NT2/D1 (cell line): ENCODE measurements around the gene LZTR1.

Experiments used
- YY1 ChIP-seq: IDR thresholded peaks from 2 replicates; pipeline ENCODE4 v1.6.1; 2011; ENCODE audit not compliant: insufficient read length, insufficient read depth
- ZNF274 ChIP-seq: IDR thresholded peaks from 2 replicates; pipeline ENCODE4 v1.6.1; 2011; ENCODE audit warnings: mild to moderate bottlenecking, low read depth, low read length

DNA sequence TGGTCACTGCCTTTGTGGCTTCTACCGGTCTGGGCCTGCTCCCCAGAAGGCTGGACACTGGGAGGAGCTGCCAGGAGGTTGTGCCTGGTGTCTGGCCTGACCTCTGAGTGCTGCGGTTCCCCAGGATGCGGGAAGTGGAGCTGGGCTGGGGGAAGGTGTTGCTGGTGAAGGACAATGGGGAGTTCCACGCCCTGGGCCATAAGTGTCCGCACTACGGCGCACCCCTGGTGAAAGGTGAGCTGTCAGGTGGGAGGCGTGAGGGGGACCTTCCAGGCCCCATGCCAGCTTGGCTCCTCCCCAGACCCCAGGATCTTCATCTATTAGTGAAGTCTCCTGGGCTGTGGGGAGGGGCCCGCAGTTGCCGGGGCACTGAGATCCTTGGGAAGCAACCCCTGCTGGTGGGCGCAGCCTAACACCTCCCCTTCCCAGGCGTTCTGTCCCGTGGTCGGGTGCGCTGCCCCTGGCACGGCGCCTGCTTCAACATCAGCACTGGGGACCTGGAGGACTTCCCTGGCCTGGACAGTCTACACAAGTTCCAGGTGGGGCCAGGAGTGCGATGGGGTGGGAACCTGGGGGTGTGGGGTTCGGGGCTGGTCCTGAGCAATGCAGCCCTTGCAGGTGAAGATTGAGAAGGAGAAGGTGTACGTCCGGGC is 8.3 kb upstream of the LZTR1 start:
- TF ChIP-seq ZNF274 = no peak
- no peak for TF ChIP-seq YY1
